Stimulated activated CD4-positive, alpha-beta T cell treated with anti-CD3 and anti-CD28 coated beads, Interleukin-2, amount 100 ng/mL, for 24 hours (primary cell): ENCODE data around the gene PAK4.
"Not testable (repeated sequence)": the region's sequence is repeated elsewhere in the genome, so short reads cannot be mapped to it uniquely, and the experiment has no call there.

Experiments used
- DNase-seq, 2 donors: peaks; one replicate each; pipeline ENCODE4 v3.0.0-alpha.2; 2020

PAK4 gene

DNA sequence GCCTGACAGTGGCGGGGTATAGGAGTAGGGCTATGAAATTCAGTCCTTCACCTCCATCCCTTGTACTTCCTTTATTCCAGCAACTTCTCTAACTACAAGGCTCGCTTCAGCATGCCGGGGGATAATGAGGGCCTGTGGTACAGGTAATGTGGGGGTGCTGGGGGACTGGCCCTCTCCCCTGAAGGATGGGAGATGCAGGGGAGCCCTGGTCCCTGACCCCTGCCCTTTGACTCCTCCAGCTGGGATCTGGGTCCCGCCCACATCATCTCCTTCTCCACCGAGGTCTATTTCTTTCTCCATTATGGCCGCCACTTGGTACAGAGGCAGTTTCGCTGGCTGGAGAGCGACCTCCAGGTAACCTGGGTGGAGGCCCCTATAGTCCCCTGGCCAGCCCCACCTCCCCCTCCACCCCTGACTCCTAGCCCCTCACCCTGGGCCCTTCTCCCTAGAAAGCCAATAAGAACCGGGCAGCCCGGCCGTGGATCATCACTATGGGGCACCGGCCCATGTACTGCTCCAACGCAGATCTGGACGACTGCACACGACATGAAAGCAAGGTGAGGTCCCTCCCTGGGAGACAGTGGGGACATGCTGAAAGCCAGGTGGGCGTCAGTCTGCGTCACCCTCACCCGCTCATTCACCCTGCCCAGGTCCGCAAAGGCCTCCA, 25.0 kb upstream of the PAK4 start:
- no peak for DNase-seq

- no peak for DNase-seq
These were observed 22.4 kb upstream of the PAK4 start for GRCh38 chr19:39103151-39103550.

GRCh38 chr19:39104186-39104596, 21.4 kb upstream of the PAK4 start:
- no peak for DNase-seq

DNA sequence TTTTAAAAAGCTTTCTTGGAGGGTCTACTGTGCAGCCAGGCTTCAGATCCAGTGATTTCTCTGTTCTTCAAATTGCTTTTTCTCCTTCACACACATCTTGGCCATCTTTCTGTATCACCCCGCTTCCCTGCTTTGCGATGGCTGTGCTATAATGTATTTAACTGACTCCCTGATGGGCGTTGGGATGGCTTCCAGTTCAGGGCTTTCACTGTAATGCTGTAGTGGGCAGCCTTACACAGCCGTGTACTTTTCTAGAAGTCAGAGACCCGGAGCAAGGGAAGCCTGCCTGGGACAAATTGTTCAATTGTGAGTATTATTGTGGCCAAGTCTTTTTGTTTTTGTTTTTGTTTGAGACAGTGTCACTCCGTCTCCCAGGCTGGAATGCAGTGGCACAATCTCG, 19.4 kb upstream of the PAK4 start:
- DNase-seq, result no peak

- no peak for DNase-seq
These were observed 15.9 kb upstream of the PAK4 start for GRCh38 chr19:39109641-39110040.

DNA sequence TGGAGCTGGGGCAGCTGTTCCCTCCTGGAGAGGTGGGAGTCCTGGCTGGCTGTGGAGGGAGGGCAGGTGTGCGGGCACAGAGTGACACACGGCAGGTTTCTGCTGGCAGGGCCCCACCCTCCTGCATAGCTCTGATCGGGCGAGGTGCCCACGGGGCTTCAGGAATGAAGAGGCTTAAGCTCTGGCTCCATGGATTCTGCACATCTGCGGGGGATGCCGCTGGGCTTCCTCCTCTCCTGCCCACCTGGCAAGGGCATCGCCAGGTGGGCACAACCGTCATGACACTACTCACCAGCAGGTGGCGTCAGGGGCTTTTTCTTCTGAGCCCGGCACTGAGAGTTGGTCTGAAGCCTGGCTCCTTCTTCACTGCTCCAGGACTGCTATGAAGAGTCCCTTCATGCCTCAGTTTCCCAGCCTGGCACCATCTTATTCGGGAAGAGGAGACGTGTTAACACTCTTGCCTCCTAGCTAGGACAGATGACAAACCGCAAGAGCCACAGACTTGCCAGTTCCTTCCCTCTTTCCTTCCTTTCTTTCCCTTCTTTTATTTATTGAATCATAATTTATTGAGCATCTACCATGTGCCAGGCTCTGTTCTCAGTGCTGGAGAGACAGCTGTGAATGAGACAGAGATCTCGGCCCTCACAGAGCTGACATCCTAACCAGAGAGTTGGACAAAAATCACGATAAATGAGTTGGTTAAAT, 15.2 kb upstream of the PAK4 start:
- peak; percentile 84 for DNase-seq

- DNase-seq, result no peak
These were observed 13.9 kb upstream of the PAK4 start for GRCh38 chr19:39111593-39112199.

DNA sequence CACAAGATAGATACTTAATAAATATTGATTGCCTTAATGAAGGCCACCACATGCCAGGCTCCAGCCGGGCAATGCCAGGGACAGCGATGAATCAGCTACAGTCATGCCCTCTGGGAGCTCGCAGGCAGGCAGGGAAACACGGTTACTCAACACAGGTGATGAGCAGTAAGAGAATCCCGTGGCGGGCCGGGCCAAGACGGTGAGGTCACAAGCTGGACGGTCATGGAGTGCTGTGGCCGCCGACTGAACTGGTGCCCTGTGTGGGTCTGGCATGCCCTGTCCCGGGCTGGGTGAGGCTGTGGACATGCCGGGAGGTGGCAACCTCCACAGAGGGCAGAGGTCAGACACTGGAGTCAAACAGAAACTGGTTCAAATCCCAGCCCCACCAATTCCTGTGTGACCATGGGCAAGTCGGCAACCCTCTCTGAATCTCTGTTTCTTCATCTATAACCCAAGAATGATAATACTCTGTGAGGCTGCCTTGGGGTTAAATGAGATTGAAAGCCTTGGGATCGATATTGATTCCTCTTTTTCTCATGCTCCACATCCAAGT, 13.2 kb upstream of the PAK4 start:
- no peak for DNase-seq

DNA sequence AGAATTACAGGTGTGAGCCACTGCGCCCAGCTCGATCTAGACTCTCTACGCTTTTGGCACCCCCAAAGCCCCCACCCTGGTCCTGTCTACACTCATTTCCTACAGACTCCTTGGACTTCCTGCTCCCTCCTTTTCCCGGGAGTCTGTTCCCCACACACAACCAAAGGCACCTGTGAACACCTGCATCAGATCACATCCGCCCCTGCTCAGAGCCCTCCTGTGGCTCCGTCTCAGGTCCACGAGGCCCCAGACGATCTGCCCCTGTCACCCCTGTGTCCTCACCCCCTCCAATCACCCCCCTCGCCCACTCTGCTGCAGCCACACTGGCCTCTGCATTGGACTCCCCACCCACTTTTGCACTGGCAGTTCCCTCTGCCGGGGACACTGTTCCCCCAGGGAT, 12.4 kb upstream of the PAK4 start:
- no peak for DNase-seq

- no peak for DNase-seq
These were observed 10.3 kb upstream of the PAK4 start for GRCh38 chr19:39115105-39115847.

DNA sequence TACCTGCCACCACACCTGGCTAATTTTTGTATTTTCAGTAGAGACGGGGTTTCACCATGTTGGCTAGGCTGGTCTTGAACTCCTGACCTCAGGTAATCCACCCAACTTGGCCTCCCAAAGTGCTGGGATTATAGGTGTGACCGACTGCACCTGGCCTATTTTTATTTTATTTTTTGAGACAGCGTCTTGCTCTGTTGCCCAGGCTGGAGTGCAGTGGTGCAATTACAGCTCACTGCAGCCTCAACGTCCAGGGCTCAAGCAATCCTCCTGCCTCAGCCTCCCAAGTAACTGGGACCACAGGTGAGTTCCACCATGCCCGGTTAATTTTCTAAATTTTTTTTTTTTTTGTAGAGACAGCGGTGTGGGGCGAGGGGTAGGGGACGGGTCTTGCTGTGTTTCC, 8.6 kb upstream of the PAK4 start:
- DNase-seq, result not testable (repeated sequence)

DNA sequence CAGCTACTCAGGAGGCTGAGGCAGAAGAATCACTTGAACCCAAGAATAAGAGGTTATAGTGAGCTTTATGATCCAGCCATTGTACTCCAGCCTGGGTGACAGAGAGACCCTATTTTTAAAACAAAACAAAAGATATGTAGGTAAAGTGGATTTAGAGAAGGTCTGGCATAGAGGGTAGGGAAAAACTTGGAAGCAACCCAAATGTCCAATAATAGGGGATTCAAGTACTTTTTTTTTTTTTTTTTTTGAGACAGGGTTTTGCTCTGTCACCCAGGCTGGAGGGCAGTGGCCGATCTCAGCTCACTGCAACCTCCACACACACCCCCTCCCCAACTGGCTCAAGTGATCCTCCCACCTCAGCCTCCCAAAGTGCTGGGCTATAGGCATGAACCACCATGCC, 5.8 kb upstream of the PAK4 start:
- DNase-seq, result no peak

- DNase-seq, result no peak
These were observed 2.5 kb upstream of the PAK4 start for GRCh38 chr19:39122934-39123731.

- no peak for DNase-seq
These were observed 1.3 kb upstream of the PAK4 start for GRCh38 chr19:39124136-39124764.

GRCh38 chr19:39125199-39125553, 410 bp upstream of the PAK4 start:
- no peak for DNase-seq

GRCh38 chr19:39126312-39127187, 964 bp downstream of the PAK4 start:
- no peak for DNase-seq

GRCh38 chr19:39127812-39128515, 2.4 kb downstream of the PAK4 start:
- DNase-seq, result no peak

DNA sequence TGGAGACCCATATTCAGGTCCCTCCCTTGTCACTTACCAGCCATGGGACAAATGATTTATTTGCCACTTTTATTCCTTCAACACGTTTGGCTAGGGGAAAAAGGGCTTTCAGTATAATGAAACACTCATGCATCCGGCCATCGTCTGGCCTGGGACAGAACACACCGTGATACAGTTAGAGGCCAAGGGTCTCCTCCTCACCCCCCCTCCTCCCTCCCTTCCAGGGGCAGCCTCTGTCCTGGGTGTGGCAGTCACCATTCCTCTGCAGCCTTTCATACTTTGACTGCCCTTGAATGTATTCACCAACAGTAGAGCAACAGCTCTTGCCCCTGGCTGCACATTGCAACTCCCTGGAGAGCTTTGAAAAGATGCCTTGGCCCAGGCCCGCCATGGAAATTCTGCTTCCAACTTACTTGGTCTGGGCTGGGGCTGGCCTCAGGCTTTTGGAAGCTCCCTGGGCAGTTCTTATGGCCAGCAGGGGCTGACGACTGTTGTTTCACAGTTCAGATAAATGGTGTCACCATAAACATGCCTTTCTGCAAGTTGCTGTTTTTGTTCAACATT, 3.0 kb downstream of the PAK4 start:
- DNase-seq, result no peak

DNA sequence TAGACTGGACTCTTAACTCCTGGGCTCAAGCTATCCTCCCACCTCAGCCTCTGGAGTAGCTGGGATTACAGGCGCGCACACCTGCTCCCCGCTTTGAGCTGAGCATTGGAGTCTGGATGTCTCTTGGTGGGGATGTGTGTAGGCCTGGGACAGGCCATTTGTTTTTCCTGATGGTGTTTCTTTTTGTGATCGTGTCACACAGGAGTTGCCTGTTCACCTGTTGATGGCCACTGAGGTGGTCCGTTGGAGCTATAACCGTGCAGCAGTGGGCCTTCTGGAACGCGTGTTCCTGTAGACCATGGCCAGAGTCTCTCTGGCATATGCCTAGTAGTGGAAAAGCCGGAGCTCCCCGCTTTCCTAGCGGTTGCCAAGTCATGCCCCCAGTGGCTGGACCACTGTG, 3.5 kb downstream of the PAK4 start:
- DNase-seq, result no peak
